Measurements from ENCODE around the gene ARPP21.
"Not testable (repeated sequence)": the region's sequence is repeated elsewhere in the genome, so short reads cannot be mapped to it uniquely, and the experiment has no call there.

Gene ARPP21

GRCh38 chr3:35787936-35788335 lies 148.6 kb downstream of the ARPP21 start:
- H3K4me3 Mint-ChIP-seq: no peak overlapping the region
- H3K4me1 Mint-ChIP-seq: peaks cover 49% of the 10 kb centered on the region
- no peaks in the 10 kb centered on the region for H3K27me3 Mint-ChIP-seq (ENCODE audit: low read depth)
- TF ChIP-seq CTCF (IDR thresholded peaks at IDR 0.05; ENCODE audit: unreplicated experiment in 3 of 3): no peak
- no peaks in the 10 kb centered on the region for H3K9me3 Mint-ChIP-seq
- peak overlapping the region in 1 of 3 experiments; percentile 9 for H3K27ac Mint-ChIP-seq
- H3K36me3 Mint-ChIP-seq (ENCODE audit: low read depth): no peaks in the 10 kb centered on the region

DNA sequence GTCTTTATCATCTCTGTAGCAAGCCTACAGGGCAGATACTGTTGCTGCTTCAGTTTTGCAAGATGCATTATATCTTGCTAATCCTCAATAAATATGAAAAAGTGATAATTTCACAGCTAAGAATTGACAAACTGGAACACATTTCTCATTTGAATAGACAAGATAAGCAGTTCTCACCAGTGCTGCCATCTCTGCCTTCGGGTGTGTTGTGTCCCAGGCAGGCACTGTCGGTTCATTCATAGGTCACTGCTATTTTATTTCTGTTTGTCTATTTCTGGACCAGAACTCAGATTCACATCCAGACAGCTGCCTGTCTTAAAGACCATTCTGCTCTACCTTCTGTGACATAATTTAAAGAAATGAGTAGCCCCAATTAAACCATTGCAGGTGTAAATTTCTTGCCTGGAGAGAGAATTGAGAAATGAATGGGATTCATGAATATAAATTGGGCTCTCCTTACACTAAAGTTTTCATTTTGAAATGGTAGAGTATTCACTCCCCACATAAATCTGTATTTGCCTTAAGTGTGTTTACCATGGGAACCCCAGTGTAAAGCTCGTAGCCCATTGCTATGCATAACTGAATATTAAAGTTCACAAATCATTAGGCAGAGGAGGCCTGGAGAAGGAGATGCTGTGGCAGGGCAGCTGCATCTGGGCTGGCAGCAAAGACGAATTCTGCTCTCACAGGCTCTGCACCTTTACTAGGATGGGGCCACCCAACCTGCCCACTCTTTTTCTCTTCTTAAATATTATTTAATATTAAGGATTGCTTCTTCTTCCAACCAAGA lies 149.9 kb downstream of the ARPP21 start:
- no peaks in the 10 kb centered on the region for H3K27me3 Mint-ChIP-seq (ENCODE audit: low read depth)
- H3K27ac Mint-ChIP-seq: peak overlapping the region in 2 of 3 experiments; percentile 28 to 47
- TF ChIP-seq CTCF (IDR thresholded peaks at IDR 0.05; ENCODE audit: unreplicated experiment in 3 of 3): no peak
- peaks cover 39% of the 10 kb centered on the region for H3K4me1 Mint-ChIP-seq
- peak overlapping the region in 1 of 3 experiments; percentile 60 for H3K4me3 Mint-ChIP-seq
- H3K9me3 Mint-ChIP-seq: no peaks in the 10 kb centered on the region
- H3K36me3 Mint-ChIP-seq (ENCODE audit: low read depth): no peaks in the 10 kb centered on the region

DNA sequence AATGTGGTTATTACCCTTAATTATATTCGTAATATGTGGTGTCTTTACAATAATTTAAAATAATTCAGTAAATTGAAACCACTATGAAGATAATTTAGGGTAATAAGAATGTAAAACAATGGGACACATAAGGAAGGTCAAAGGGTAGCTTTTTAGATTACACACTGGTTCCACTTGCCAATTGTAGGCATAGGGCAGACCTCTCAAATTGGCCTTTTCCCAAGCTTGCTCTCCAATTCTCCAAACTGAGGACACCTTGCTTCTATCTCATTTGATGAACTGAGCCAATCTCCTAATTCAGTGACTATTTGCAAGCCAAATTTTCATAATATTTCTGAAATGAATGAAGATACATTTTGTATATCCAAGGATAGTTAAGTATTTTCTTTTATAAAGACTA lies 151.4 kb downstream of the ARPP21 start:
- Mint-ChIP-seq H3K4me1 (peaks cover 32% of the 10 kb centered on the region), H3K27ac (no peak overlapping the region), H3K4me3 (no peak overlapping the region), H3K27me3 (ENCODE audit: low read depth) (no peaks in the 10 kb centered on the region), H3K36me3 (ENCODE audit: low read depth) (no peaks in the 10 kb centered on the region), H3K9me3 (no peaks in the 10 kb centered on the region)
- TF ChIP-seq CTCF (IDR thresholded peaks at IDR 0.05; ENCODE audit: unreplicated experiment in 3 of 3): no peak

DNA sequence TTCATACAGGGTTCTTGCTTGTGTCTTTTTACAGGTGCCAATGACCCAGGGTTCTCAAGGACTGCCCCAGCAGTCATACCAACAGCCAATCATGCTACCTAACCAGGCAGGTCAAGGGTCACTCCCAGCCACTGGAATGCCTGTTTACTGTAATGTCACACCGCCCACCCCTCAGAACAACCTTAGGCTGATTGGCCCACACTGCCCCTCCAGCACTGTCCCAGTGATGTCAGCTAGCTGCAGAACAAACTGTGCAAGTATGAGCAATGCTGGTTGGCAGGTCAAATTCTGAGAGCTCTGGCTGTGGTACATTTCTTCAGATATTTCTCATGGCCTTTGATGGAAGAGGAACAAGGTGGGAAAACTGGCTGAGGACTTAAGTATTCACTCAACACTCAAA lies 154.3 kb downstream of the ARPP21 start:
- no peak for TF ChIP-seq CTCF (IDR thresholded peaks at IDR 0.05; ENCODE audit: unreplicated experiment in 3 of 3)
- H3K27me3 Mint-ChIP-seq (ENCODE audit: low read depth): no peaks in the 10 kb centered on the region
- H3K4me3 Mint-ChIP-seq: no peak overlapping the region
- H3K9me3 Mint-ChIP-seq: no peaks in the 10 kb centered on the region
- no peaks in the 10 kb centered on the region for H3K36me3 Mint-ChIP-seq (ENCODE audit: low read depth)
- no peak overlapping the region for H3K27ac Mint-ChIP-seq
- peaks cover 14% of the 10 kb centered on the region for H3K4me1 Mint-ChIP-seq

- TF ChIP-seq CTCF (IDR thresholded peaks at IDR 0.05; ENCODE audit: unreplicated experiment in 3 of 3): no peak
- no peaks in the 10 kb centered on the region for H3K4me1 Mint-ChIP-seq
- no peaks in the 10 kb centered on the region for H3K9me3 Mint-ChIP-seq
- H3K36me3 Mint-ChIP-seq (ENCODE audit: low read depth): no peaks in the 10 kb centered on the region
- H3K27ac Mint-ChIP-seq: no peak overlapping the region
- H3K27me3 Mint-ChIP-seq (ENCODE audit: low read depth): no peaks in the 10 kb centered on the region
- H3K4me3 Mint-ChIP-seq: no peak overlapping the region
These were observed 161.7 kb downstream of the ARPP21 start for GRCh38 chr3:35800960-35801459.

DNA sequence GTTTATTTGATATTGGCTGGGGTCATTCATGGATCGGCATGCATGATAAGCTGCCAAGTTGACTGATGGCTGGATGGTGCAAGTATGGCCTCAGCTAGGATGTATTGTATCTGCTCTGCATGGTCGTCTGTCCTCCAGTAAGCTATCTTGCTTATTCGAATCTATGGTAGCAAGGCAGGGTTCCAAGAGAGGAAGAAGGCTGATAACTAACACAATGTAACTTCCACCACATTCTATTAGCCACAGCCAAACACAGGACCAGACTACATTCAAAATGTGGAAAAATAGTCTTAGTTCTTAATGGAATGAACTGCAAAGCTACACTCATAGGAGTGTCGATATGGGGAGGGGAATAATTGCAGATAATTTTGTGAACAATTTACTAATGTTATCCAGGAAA lies 175.2 kb downstream of the ARPP21 start:
- Mint-ChIP-seq H3K36me3 (ENCODE audit: low read depth) (no peaks in the 10 kb centered on the region), H3K9me3 (peaks cover 4% of the 10 kb centered on the region), H3K27me3 (ENCODE audit: low read depth) (no peaks in the 10 kb centered on the region), H3K27ac (no peak overlapping the region), H3K4me3 (no peak overlapping the region), H3K4me1 (no peaks in the 10 kb centered on the region)
- TF ChIP-seq CTCF (IDR thresholded peaks at IDR 0.05; ENCODE audit: unreplicated experiment in 3 of 3): no peak

- not testable (repeated sequence) for H3K27me3 Mint-ChIP-seq (ENCODE audit: low read depth); H3K4me1 Mint-ChIP-seq; H3K9me3 Mint-ChIP-seq; H3K27ac Mint-ChIP-seq; H3K36me3 Mint-ChIP-seq (ENCODE audit: low read depth); H3K4me3 Mint-ChIP-seq
These were observed 176.5 kb downstream of the ARPP21 start for GRCh38 chr3:35815796-35816195.
